Brain microvascular endothelial cell (primary cell): ENCODE results near the gene ADIPOR2.
"Not testable (repeated sequence)": the region's sequence is repeated elsewhere in the genome, so short reads cannot be mapped to it uniquely, and the experiment has no call there.

ENCODE experiments used
- DNase-seq: peaks from one replicate; pipeline ENCODE4 v3.0.0-alpha.2; 2020
- H3K27ac ChIP-seq: fragments of 250-450 bp; sonication (Bioruptor Pico); 2 replicates; pipeline ENCODE4 v1.5.1; 2020; ENCODE audit warnings: mild to moderate bottlenecking, moderate library complexity
- H3K27me3 ChIP-seq: fragments of 250-450 bp; sonication (Bioruptor Pico); replicated peaks from 2 replicates; pipeline ENCODE4 v1.5.1; 2020; ENCODE audit warnings: mild to moderate bottlenecking
- H3K36me3 ChIP-seq: fragments of 250-450 bp; sonication (Bioruptor Pico); replicated peaks from 2 replicates; pipeline ENCODE4 v1.5.1; 2020; ENCODE audit warnings: mild to moderate bottlenecking
- H3K4me3 ChIP-seq: 2 replicates; pipeline ENCODE4 v1.5.1; 2011; ENCODE audit warnings: low read depth, mild to moderate bottlenecking, control low read depth, low read length, moderate library complexity
- in situ Hi-C: cut with HindIII; loops from 2 replicates; pipeline ENCODE4 v1.10.0; 2017; ENCODE audit warnings: low sequenced_read_pairs, low pct_ligation_motif_present
- TF ChIP-seq, protein P1 (sequence below): IDR thresholded peaks from 2 replicates; pipeline ENCODE4 v1.5.1; 2011; ENCODE audit warnings: low read depth, mild to moderate bottlenecking, moderate library complexity, low read length, control low read depth, inconsistent platforms; ENCODE audit errors: missing control alignments

Gene ADIPOR2

GRCh38 chr12:1681493-1681807, 9.4 kb upstream of the ADIPOR2 start:
- Histone ChIP-seq H3K36me3 (no peaks in the 10 kb centered on the region), H3K27ac (no peak overlapping the region), H3K27me3 (no peaks in the 10 kb centered on the region), H3K4me3 (no peak overlapping the region)
- in situ Hi-C loops = loop anchor here (25.0 kb wide), 1 partner anchor 281 kb away; no protein-coding TSS in a partner anchor
- no peak for DNase-seq
- TF ChIP-seq, protein P1, sequence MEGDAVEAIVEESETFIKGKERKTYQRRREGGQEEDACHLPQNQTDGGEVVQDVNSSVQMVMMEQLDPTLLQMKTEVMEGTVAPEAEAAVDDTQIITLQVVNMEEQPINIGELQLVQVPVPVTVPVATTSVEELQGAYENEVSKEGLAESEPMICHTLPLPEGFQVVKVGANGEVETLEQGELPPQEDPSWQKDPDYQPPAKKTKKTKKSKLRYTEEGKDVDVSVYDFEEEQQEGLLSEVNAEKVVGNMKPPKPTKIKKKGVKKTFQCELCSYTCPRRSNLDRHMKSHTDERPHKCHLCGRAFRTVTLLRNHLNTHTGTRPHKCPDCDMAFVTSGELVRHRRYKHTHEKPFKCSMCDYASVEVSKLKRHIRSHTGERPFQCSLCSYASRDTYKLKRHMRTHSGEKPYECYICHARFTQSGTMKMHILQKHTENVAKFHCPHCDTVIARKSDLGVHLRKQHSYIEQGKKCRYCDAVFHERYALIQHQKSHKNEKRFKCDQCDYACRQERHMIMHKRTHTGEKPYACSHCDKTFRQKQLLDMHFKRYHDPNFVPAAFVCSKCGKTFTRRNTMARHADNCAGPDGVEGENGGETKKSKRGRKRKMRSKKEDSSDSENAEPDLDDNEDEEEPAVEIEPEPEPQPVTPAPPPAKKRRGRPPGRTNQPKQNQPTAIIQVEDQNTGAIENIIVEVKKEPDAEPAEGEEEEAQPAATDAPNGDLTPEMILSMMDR = no peak

GRCh38 chr12:1688086-1688710, 2.7 kb upstream of the ADIPOR2 start:
- DNase-seq = no peak
- TF ChIP-seq, protein P1 = no peak
- Histone ChIP-seq H3K27ac (no peak overlapping the region), H3K4me3 (no peak overlapping the region), H3K27me3 (no peaks in the 10 kb centered on the region), H3K36me3 (no peaks in the 10 kb centered on the region)
- in situ Hi-C loops = loop anchor here (25.0 kb wide), 1 partner anchor 274 kb away; no protein-coding TSS in a partner anchor

GRCh38 chr12:1691123-1692007, 495 bp downstream of the ADIPOR2 start:
- peak overlapping the region; percentile 91 for H3K4me3 ChIP-seq
- H3K36me3 ChIP-seq = no peaks in the 10 kb centered on the region
- H3K27me3 ChIP-seq = no peaks in the 10 kb centered on the region
- no peak for DNase-seq
- in situ Hi-C loops = loop anchor here (25.0 kb wide), 1 partner anchor 271 kb away; no protein-coding TSS in a partner anchor
- TF ChIP-seq, protein P1 = no peak
- peak overlapping the region; percentile 88 for H3K27ac ChIP-seq

DNA sequence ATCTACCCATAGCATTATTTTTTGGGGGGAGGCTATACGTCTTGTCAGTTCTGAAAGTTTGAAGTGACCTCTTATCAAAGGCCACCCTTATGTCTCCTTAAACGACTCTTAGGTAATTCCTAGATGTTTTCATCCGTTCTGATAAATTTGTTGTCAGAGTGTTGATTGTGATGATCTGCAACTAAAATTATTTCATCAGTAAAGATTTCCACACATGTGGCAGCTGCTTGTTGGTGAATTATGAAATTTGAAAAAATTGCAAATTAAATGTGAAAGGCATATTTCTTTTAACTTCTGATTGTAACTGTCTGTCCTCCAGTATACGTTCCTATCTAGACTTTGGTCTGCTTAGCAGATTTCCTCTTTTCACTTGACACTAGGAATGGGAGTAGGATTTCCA, 1.4 kb downstream of the ADIPOR2 start:
- TF ChIP-seq, protein P1 = no peak
- no peaks in the 10 kb centered on the region for H3K36me3 ChIP-seq
- DNase-seq = no peak
- peak overlapping the region; percentile 91 for H3K4me3 ChIP-seq
- no peaks in the 10 kb centered on the region for H3K27me3 ChIP-seq
- in situ Hi-C loops = loop anchor here (25.0 kb wide), 1 partner anchor 270 kb away; no protein-coding TSS in a partner anchor
- no peak overlapping the region for H3K27ac ChIP-seq

DNA sequence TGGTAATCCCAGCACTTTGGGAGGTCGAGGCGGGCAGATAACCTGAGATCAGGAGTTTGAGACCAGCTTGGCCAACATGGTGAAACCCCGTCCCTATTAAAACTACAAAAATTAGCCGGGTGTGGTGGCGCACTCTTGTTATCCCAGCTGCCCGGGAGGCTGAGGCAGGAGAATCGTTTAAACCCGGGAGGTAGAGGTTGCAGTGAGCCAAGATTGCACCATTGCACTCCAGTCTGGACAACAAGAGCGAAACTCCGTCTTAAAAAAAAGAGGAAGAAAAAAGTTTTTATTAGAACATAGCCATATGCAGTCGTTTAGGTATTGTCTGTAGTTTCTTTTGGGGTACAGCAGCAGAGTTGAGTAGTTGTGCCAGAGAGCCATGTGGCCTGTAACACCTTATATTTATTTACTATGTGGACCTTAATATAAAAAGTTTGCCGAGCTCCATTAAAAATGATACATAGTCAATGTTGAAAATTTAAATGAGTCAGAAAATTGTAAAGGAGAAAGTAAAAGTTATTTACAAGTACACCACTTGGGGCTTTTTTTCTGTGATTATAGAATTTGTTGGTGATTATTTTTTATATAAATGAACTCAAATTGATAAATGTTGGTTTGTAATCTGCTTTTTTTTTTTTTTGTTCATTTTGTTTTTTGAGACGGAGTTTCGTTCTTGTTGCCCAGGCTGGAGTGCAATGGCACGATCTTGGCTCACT, 2.2 kb downstream of the ADIPOR2 start:
- TF ChIP-seq, protein P1 = no peak
- Histone ChIP-seq H3K36me3 (no peaks in the 10 kb centered on the region), H3K4me3 (no peak overlapping the region), H3K27ac (no peak overlapping the region), H3K27me3 (no peaks in the 10 kb centered on the region)
- DNase-seq = no peak
- in situ Hi-C loops = loop anchor here (25.0 kb wide), 1 partner anchor 269 kb away; no protein-coding TSS in a partner anchor

DNA sequence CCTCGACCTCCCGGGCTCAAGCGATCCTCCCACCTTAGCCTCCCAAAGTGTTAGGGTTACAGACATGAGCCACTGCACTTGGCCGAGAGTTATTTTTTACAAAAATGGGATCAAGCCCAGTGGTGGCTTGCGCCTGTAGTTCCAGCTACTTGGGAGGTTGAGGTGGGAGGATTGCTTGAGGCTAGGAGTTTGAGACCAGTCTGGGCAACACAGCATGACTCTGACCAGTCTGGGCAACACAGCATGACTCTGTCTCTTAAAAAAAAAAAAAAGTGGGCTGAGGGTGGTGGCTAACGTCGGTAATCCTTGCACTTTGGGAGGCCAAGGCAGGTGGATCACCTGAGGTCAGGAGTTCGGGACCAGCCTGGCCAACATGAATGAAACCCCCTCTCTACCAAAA, 4.2 kb downstream of the ADIPOR2 start:
- in situ Hi-C loops = loop anchor here (25.0 kb wide), 1 partner anchor 267 kb away; no protein-coding TSS in a partner anchor
- H3K4me3 ChIP-seq, H3K27ac ChIP-seq, H3K27me3 ChIP-seq, DNase-seq, H3K36me3 ChIP-seq: not testable (repeated sequence)
